Activated effector memory CD4-positive, alpha-beta T cell treated with anti-CD3 and anti-CD28 coated beads, Interleukin-2, amount 50 U/mL, for 16 hours (primary cell): ENCODE data around the gene PXMP2.

Experiments used
- DNase-seq: peaks from one replicate; pipeline ENCODE4 v3.0.0-alpha.2; 2020

The PXMP2 gene

GRCh38 chr12:132687211-132688164 lies at the start of gene PXMP2, which contains the start of gene POLE:
PXMP2 (plus strand) TSS chr12:132687587; CDS start chr12:132687671, 84 bp downstream.
POLE (minus strand) TSS chr12:132687342; CDS start chr12:132687315, 27 bp downstream.
- peak; percentile 97 for DNase-seq

DNA sequence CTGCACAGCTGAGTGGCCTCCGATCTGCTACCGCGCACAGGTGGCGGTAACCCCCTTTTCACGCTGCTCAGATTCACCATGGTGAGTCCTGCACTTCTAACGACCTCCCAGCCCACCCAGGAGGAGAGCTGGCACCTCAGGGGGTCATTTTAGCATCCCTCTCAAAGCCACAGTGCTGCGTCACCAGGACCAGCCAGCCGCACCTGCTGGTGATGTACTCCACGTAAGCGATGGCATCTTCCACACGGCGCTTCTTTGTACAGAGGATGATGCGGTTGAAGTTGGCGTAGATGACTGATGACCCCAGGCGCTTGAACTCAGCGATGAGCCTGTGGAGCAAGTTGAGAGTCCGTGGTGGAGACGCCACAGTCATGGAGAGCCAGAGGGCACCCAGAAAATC lies 49.6 kb upstream of the PXMP2 start:
- no peak for DNase-seq

DNA sequence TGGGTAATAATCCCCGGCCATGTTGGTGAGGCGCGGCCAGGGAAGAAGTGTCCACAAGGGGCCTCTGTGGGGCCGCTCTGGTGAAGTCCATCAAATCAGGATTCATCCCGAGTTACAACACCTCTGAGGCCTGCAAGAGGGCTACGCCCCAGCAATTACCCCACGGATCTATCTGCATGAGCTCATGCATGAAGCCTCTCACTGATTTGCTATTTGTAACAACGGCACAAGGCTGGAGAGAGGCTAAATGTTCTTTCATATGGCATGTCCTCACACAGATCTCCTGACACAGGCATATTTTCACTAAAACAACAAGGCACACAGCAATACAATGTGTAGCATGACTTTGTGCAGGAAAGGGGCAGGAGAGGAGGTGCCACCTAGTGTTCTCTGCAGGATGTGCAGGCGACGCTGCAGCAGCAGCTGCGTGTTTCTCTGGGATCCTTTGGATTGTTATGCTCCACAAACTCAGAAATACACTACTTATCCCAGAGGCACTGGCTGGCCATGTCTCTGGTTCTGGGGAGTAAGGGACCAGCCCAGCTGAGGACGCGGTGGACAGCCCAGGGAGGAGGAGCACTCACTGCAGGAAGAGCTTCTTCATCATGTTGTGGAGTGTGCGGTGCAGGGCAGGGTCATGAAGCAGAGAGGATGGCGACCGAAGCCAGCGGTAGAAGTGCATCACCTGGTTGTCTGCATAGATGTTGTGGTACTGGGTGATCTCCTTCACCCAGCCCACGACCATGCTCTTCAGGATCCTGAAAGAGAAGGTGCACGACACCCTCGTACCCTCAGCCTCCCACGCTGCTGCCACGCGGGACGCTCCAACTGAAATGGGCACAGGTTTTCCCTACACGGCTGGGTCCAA lies 48.6 kb upstream of the PXMP2 start:
- DNase-seq = no peak

DNA sequence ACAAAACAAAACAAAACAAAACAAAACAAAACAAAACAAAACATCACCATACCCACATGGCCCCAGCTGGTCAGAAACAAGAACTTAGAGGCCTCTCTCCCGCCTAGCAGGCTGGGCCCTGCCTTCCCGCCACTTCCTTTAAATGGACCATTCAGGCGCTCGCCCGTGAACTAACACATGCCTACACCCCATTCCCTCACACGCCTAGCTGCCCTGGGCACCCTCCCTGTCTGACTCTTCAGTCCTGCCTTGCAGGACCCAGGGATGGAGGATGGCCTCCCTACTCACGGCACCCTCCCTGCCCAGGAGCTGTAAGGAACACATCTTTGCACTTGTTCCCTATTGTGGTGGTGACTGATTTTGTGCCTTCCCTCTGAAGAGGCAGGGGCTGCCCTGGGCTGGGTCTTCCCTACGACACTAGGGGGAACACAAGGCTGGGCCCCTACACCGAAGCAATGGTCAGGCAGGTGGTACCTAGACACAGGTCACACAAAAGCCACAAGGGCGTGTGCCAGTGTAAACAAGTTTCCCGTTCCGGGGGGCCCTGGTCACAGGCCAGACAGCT lies 47.3 kb upstream of the PXMP2 start:
- no peak for DNase-seq

DNA sequence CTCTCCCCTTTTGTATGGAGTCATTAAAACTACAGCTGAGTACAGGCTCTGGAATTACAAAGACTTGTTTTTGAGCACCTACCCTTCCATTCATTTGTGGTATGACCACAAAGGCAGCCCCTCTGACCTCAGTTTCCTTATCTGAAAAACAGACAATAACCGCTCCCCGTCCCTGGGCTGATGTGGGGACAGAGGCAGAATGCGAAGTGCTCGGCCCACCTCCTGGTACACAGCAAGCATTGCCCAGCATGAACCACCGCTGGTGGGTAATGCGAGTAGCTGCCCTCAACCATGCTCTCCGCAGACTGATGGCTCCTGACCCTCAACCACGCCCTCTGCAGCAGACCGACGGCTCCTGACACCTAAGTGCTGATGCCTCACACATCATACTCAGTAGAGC lies 46.5 kb upstream of the PXMP2 start:
- DNase-seq = no peak

DNA sequence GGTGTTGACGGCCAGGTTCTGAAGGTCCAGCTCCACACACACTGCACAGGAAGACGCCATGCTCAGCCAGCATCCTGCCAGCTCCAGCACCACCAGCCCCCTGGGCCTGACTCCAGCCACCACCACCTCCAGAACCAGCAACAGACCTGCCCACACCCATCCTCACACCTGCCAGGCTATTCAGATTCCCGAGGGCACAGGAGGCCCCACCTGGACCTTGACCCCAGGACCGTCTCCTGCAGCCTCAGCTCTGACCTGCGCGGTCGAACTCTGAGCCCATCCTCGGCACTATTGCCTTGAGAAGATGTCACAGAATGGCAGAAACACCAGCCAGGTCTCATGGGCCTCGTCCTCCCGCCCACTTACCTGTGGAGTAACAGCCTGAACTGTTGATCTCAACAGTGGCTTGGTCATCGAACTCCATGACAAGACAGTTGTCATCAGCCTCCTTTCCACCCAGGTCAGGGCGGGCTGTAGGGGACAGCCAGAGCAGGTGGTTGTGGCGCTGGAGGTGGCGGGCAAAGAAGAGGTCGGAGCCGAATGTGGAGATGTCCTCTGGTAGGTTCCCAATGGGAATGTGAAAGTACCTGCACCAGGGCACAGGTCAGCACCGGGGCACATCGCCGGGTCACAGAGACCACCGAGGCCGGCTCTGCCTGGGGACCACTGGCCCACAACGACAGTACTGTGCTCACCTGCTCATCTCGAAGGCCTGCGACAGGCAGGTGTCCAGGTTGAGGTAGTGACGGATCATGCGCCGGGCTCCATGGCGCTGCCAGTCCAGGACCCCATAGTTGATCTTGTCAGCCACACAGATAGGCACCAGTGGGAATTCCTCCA lies 45.4 kb upstream of the PXMP2 start:
- no peak for DNase-seq

GRCh38 chr12:132642846-132643835 lies 44.2 kb upstream of the PXMP2 start:
- no peak for DNase-seq

- DNase-seq = no peak
Measured at GRCh38 chr12:132646850-132647249, 40.5 kb upstream of the PXMP2 start.

DNA sequence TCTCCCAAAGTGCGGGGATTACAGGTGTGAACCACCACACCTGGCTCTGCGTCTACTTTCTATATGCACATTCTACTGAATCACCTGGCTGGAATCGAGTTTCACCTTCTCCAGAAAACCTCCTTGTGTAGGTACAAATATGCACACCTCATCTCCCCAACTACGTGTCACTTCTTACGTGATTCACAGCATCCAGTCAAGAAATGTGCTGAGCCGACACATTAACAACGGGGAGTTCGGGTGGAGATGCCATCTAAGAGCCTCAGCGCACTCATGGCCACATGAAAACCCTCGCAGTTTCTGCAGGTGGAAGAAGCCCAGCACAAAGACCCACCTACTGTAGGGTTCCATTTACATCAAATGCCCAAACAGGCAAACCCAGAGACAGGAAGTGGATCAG lies 39.5 kb upstream of the PXMP2 start:
- DNase-seq = no peak

DNA sequence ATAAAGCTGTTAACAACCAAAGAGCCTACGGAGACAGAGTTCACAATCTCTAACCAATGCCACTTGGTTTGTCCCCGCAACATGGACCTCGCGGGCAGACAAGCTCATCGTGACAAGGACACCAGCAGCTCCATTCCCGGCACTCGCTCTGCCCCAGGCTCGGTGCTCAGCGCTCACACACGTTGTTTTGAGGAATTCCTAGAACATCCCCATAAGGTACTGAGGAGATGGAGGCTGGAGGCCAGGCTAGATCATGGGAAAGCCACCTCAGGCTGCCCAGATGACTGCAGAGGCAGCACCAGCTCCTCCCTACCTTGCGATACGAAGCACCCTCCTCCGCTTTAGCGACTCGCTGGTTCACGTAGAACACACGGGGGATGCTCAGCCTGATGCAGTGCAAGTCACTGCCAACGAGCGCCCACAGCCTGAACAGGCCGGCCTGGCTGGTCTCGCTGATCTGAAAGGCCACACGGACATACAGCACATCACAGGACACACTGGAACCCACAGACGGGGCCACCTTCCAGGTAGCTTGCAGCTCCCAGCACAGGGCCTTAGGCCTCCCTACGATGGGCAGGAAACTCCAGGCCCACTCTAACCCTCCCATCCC lies 38.7 kb upstream of the PXMP2 start:
- no peak for DNase-seq

DNA sequence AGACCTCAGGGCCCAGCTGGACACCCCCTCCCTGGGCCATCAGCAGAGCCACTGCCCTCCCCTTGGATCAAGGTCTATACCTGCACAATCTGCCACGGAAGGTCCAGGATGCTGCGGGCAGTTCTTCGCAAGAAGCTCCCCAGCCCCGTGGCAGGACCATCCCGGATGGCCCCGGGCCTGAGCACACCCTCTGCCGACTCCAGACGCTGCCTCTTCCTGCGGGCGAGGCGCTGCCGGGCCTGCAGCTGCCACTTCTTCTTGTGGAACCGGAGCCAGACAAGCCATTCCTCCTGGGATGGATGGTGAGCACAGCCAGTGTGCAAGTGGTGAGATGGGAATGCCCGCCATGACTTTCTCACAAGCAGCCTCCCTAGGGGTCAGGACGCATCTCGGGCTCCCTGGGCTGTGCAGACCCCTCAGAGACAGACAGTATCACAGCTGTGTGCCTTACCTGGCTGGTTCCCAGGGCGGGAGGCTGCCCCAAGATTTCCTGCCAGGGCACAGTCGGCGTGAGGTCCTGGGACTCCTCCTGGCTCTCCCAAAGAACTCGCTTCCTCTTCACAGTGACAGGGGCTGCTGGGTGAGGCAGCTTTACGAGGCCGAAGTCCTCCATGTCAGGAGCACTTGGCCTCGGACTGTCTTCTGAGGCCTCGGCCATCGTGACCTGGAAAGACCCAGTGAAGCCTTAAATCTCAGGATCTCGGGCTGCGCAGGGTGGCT lies 38.0 kb upstream of the PXMP2 start:
- DNase-seq = no peak

- DNase-seq = no peak
Measured at GRCh38 chr12:132651444-132652100, 35.8 kb upstream of the PXMP2 start.

GRCh38 chr12:132653567-132654290 lies 33.7 kb upstream of the PXMP2 start:
- DNase-seq = no peak

GRCh38 chr12:132657004-132657727 lies 30.2 kb upstream of the PXMP2 start:
- DNase-seq = no peak

DNA sequence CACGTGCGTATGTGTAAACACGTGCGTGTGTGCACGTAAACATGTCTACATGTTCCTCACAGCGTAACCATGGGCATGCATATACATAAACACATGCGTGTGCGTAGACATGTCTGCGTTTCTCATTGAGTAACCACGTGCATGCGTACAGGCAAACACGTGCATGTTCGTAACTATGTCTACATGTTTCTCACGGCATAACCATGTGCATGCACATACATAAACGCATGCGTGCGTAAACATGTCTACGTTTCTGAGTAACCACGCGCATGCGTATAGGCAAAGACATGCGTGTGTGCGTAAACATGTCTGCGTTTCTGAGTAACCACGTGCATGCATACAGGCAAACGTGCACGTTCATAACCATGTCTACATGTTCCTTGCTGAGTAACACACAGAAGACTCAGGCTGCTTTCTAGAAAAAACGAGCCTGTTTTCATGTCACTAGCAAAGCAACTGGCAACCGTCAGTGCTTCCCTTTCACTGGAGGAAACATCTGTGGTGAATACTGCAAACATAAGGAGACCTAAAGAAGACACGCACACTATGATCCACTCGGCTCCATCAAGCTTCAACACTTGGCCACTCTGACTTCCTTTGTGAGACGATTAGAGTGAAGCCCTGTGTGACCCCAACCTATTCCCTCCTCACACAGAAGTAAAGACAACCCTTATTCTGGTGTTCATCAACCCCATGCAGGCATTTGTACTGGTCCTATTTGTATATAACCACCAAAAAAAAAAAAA lies 29.1 kb upstream of the PXMP2 start:
- DNase-seq = no peak

- no peak for DNase-seq
Measured at GRCh38 chr12:132659146-132659545, 28.2 kb upstream of the PXMP2 start.

DNA sequence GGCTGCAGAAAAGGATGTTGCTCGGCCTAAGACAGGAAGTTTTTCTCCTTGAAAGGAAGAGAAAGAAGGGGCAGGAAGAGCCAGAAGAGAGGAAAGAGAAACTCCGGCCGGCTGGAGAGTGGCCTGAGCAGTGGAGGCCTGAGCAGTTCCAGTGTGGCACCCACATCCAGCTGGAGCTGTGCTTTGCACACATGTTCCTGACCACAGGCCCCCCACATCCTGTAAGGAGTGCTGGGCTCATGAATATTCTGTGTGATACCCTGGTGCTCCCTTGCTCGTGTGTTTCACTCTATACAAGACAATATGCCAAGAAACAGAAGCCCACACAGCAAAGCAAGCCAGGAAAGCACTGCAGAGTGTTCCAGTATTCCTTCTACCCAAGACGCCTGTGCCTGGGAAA lies 27.3 kb upstream of the PXMP2 start:
- no peak for DNase-seq
